K562 (cell line): Measurements from ENCODE around the gene CDC20. TPM values are rescaled to one million over a fixed set of nuclear protein-coding genes. Genes with fewer than 3 reads are reported as not detected.

ENCODE experiments used
- E2F8 ChIP-seq: fragments of 450-650 bp; IDR thresholded peaks from 2 replicates; pipeline ENCODE4 v1.7.1; 2018; ENCODE audit warnings: mild to moderate bottlenecking, low read depth; ENCODE audit not compliant: partially characterized antibody
- ELF4 ChIP-seq: fragments of 450-650 bp; formaldehyde crosslinking; IDR thresholded peaks from 2 replicates; pipeline ENCODE4 v1.4.0; 2022; ENCODE audit warnings: missing genetic modification characterization
- GATA2 ChIP-seq: sonication (generic); formaldehyde crosslinking; IDR thresholded peaks from 2 replicates; pipeline ENCODE4 v1.4.0; 2020; ENCODE audit warnings: mild to moderate bottlenecking, missing genetic modification reagents
- GATAD2B ChIP-seq: fragments of 450-650 bp; IDR thresholded peaks from 2 replicates; pipeline ENCODE4 v1.6.1; 2017; ENCODE audit warnings: mild to moderate bottlenecking, borderline replicate concordance
- IFI16 ChIP-seq: fragments of 250-450 bp; sonication (Bioruptor Pico); IDR thresholded peaks from 2 replicates; pipeline ENCODE4 v2.1.2; 2022; ENCODE audit warnings: mild to moderate bottlenecking, inconsistent platforms
- MTA1 ChIP-seq: fragments of 450-650 bp; IDR thresholded peaks from 2 replicates; pipeline ENCODE4 v1.6.1; 2017; ENCODE audit warnings: borderline replicate concordance
- NONO ChIP-seq, 2 experiments: fragments of 200-400 bp in 1 of 2; fragments of 450-650 bp in 1 of 2; formaldehyde crosslinking in 1 of 2; IDR thresholded peaks; 2 replicates each; pipeline ENCODE4 v1.6.1; 2017; ENCODE audit warnings: low read depth in 2 of 2, mild to moderate bottlenecking in 2 of 2, moderate library complexity in 2 of 2, low read length in 1 of 2
- TAF7 ChIP-seq: fragments of 450-650 bp; IDR thresholded peaks from 2 replicates; pipeline ENCODE4 v1.6.1; 2016; ENCODE audit warnings: missing genetic modification characterization, missing compliant biosample characterization
- TCF3 ChIP-seq: sonication (generic); formaldehyde crosslinking; IDR thresholded peaks from 2 replicates; pipeline ENCODE4 v1.4.0; 2020; ENCODE audit warnings: mild to moderate bottlenecking, missing genetic modification reagents
- TCF7L2 ChIP-seq: fragments of 150-350 bp; IDR thresholded peaks from 2 replicates; pipeline ENCODE4 v1.6.1; 2016; ENCODE audit warnings: low read depth, mild to moderate bottlenecking, low read length, moderate library complexity
- THRAP3 ChIP-seq: fragments of 450-650 bp; IDR thresholded peaks from 2 replicates; pipeline ENCODE4 v1.6.1; 2016; ENCODE audit warnings: mild to moderate bottlenecking, inconsistent platforms, borderline replicate concordance
- XRCC5 ChIP-seq: fragments of 200-400 bp; formaldehyde crosslinking; IDR thresholded peaks from 2 replicates; pipeline ENCODE4 v1.6.1; 2017; ENCODE audit warnings: low read depth, mild to moderate bottlenecking, low read length
- ZBTB17 ChIP-seq: fragments of 450-650 bp; formaldehyde crosslinking; IDR thresholded peaks from 2 replicates; pipeline ENCODE4 v1.4.0; 2020; ENCODE audit warnings: mild to moderate bottlenecking
- polyA plus RNA-seq, 8 experiments: library from polyadenylated mRNA; depleted of rRNA in 4 of 8; stranded (reverse) in 5 of 8; unstranded in 3 of 8; fragments of >200 nt; fragmentation: Nextera tagmentation in 2 of 8; fragmentation: Illumina TruSeq in 1 of 8; extraction: Ambion mirVana in 2 of 8; extraction: Trizol in 1 of 8; gene quantifications; 2 replicates each; pipeline versions ENCODE4 v1.2.1 to v1.2.3, GENCODE V29; 2011 to 2014; ENCODE audit warnings: inconsistent platforms in 1 of 8, missing spikeins in 1 of 8
- total RNA-seq, 7 experiments: library from RNA; depleted of rRNA in 6 of 7; stranded (reverse); fragments of >200 nt in 6 of 7; fragmentation: Illumina TruSeq in 2 of 7; extraction: Trizol in 2 of 7; gene quantifications; 2 replicates each; pipeline versions ENCODE4 v1.2.1 to v1.2.3, GENCODE V29; 2011 to 2021; ENCODE audit warnings: low replicate concordance in 1 of 7
- TF ChIP-seq, protein P1 (sequence below): fragments of 450-650 bp; IDR thresholded peaks from 2 replicates; pipeline ENCODE4 v1.6.1; 2017; ENCODE audit warnings: antibody characterized with exemption, mild to moderate bottlenecking
- TF ChIP-seq, protein P2 (sequence below), 3 experiments: fragments of 200-800 bp in 1 of 3; sonication (Bioruptor generic) in 1 of 3; sonication (generic) in 1 of 3; formaldehyde crosslinking in 1 of 3; IDR thresholded peaks; 2 replicates each; pipeline versions ENCODE4 v1.6.1 to v1.8.0; 2016 to 2022; ENCODE audit warnings: mild to moderate bottlenecking in 2 of 3, missing compliant biosample characterization in 2 of 3, missing genetic modification characterization in 2 of 3, missing genetic modification reagents in 1 of 3
- TF ChIP-seq, protein P3 (sequence below): fragments of 250-450 bp; sonication (Bioruptor Pico); IDR thresholded peaks from 2 replicates; pipeline ENCODE4 v1.5.0; 2021; ENCODE audit warnings: mild to moderate bottlenecking, borderline replicate concordance

Gene CDC20
- total and polyA plus RNA-seq, 9 of the 15 experiments (the other 6 are each of a cell fraction or from before 2014, with no cell fraction given): 45.2 to 224 (median 121) TPM

- TF ChIP-seq IFI16 (CRISPR knock-in tag): no peak
- peak; percentile 91 for TF ChIP-seq TCF3 (CRISPR knock-in tag)
- no peak for TF ChIP-seq E2F8
- TF ChIP-seq GATA2 (CRISPR knock-in tag): no peak; the same call in 1 of the 2 replicates
- 0 out of 2 replicates have a peak, but pooled peaks have one; percentile 46 for TF ChIP-seq GATAD2B
- TF ChIP-seq TAF7 (tag): no peak
- TF ChIP-seq ELF4 (CRISPR knock-in tag): no peak
- TF ChIP-seq, protein P1, sequence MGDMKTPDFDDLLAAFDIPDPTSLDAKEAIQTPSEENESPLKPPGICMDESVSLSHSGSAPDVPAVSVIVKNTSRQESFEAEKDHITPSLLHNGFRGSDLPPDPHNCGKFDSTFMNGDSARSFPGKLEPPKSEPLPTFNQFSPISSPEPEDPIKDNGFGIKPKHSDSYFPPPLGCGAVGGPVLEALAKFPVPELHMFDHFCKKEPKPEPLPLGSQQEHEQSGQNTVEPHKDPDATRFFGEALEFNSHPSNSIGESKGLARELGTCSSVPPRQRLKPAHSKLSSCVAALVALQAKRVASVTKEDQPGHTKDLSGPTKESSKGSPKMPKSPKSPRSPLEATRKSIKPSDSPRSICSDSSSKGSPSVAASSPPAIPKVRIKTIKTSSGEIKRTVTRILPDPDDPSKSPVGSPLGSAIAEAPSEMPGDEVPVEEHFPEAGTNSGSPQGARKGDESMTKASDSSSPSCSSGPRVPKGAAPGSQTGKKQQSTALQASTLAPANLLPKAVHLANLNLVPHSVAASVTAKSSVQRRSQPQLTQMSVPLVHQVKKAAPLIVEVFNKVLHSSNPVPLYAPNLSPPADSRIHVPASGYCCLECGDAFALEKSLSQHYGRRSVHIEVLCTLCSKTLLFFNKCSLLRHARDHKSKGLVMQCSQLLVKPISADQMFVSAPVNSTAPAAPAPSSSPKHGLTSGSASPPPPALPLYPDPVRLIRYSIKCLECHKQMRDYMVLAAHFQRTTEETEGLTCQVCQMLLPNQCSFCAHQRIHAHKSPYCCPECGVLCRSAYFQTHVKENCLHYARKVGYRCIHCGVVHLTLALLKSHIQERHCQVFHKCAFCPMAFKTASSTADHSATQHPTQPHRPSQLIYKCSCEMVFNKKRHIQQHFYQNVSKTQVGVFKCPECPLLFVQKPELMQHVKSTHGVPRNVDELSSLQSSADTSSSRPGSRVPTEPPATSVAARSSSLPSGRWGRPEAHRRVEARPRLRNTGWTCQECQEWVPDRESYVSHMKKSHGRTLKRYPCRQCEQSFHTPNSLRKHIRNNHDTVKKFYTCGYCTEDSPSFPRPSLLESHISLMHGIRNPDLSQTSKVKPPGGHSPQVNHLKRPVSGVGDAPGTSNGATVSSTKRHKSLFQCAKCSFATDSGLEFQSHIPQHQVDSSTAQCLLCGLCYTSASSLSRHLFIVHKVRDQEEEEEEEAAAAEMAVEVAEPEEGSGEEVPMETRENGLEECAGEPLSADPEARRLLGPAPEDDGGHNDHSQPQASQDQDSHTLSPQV: no peak
- TF ChIP-seq NONO (IDR thresholded peaks at IDR 0.05; ENCODE audit: low read depth in 2 of 2, low read length in 1 of 2): no peak; a peak in 1 of 4 replicates
- TF ChIP-seq, protein P2, sequence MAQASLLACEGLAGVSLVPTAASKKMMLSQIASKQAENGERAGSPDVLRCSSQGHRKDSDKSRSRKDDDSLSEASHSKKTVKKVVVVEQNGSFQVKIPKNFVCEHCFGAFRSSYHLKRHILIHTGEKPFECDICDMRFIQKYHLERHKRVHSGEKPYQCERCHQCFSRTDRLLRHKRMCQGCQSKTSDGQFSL (CRISPR knock-in tag; IDR thresholded peaks at IDR 0.05): no peak
- TF ChIP-seq, protein P2 (tag; IDR thresholded peaks at IDR 0.05): no peak
- no peak for TF ChIP-seq ZBTB17
- TF ChIP-seq XRCC5: no peak
- TF ChIP-seq, protein P3, sequence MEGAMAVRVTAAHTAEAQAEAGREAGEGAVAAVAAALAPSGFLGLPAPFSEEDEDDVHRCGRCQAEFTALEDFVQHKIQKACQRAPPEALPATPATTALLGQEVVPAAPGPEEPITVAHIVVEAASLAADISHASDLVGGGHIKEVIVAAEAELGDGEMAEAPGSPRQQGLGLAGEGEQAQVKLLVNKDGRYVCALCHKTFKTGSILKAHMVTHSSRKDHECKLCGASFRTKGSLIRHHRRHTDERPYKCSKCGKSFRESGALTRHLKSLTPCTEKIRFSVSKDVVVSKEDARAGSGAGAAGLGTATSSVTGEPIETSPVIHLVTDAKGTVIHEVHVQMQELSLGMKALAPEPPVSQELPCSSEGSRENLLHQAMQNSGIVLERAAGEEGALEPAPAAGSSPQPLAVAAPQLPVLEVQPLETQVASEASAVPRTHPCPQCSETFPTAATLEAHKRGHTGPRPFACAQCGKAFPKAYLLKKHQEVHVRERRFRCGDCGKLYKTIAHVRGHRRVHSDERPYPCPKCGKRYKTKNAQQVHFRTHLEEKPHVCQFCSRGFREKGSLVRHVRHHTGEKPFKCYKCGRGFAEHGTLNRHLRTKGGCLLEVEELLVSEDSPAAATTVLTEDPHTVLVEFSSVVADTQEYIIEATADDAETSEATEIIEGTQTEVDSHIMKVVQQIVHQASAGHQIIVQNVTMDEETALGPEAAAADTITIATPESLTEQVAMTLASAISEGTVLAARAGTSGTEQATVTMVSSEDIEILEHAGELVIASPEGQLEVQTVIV (CRISPR knock-in tag): no peak
- TF ChIP-seq TCF7L2: no peak
- TF ChIP-seq THRAP3: no peak
- 0 out of 2 replicates have a peak, but pooled peaks have one; percentile 24 for TF ChIP-seq MTA1
Measured at GRCh38 chr1:43402089-43402865, 43.5 kb downstream of the CDC20 start (continued).
